Measurements from ENCODE around the gene GSTT4. TPM values are rescaled to one million over a fixed set of nuclear protein-coding genes. Genes with fewer than 3 reads are reported as not detected.

Gene GSTT4
- total and polyA plus RNA-seq, 9 of the 15 experiments (the other 6 are each of a cell fraction or from before 2014, with no cell fraction given), result not detected

DNA sequence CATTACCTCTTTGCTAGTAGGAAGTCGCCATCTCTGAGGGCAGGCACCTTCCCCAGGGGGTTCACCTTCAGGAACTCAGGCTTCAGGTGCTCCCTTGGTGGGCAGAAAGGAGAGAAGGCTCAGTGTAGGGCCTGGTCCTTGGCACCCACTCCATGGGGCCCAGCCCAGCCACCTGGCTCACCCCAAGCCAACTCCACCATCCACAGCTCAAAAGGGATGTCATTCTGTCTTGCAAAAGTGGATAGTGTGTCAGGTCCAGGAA lies 2.7 kb upstream of the GSTT4 start:
- Histone ChIP-seq H3K9ac (ENCODE audit: insufficient read depth in 1 of 2, low read depth in 2 of 2, low read length in 2 of 2) (no peak overlapping the region), H3K4me1 (replicated peaks in 1 of 2; ENCODE audit: control insufficient read depth in 2 of 2, insufficient read depth in 2 of 2, low read length in 2 of 2) (peaks cover 18 to 21% of the 10 kb centered on the region in 2 experiments; a peak in 4 of 5 replicates), H3K36me3 (ENCODE audit: control insufficient read depth, insufficient read depth, low read length) (no peaks in the 10 kb centered on the region), H3K27ac (ENCODE audit: extremely low read depth, low read depth, low read length) (no peak overlapping the region), H4K20me1 (replicated peaks; ENCODE audit: control insufficient read depth, insufficient read depth, low read length) (no peaks in the 10 kb centered on the region), H3K27me3 (ENCODE audit: control insufficient read depth in 2 of 2, insufficient read depth in 2 of 2, low read length in 2 of 2) (no peaks in the 10 kb centered on the region), H3K9me3 (replicated peaks; ENCODE audit: control insufficient read depth, insufficient read depth, low read depth, low read length) (peaks cover 3% of the 10 kb centered on the region; the same call in 1 of the 2 replicates), H3K4me3 (no peak overlapping the region), H3K9me1 (ENCODE audit: control insufficient read depth, insufficient read depth, low read length) (no peaks in the 10 kb centered on the region), H3K4me2 (ENCODE audit: insufficient read depth, low read length) (no peak overlapping the region), H3K79me2 (ENCODE audit: control insufficient read depth, insufficient read depth, low read length) (peaks cover 18% of the 10 kb centered on the region), H2AFZ (ENCODE audit: low read depth, low read length) (no peak overlapping the region)
- TF ChIP-seq ZNF311 (CRISPR knock-in tag; IDR thresholded peaks at IDR 0.05), result no peak
- TF ChIP-seq SP1 (CRISPR knock-in tag; IDR thresholded peaks at IDR 0.05), result no peak
- TF ChIP-seq CAMTA2 (CRISPR knock-in tag; conservative IDR thresholded peaks at IDR 0.05), result no peak
- no peak for TF ChIP-seq SREBF2 (CRISPR knock-in tag; IDR thresholded peaks at IDR 0.05)
- CTCF ChIA-PET (ENCODE audit: low intra/inter-chr PET ratio), result no interaction called here
- in situ Hi-C loops (cut with MboI), result loop anchor here (5.0 kb wide), 1 partner anchor 71 kb away; no protein-coding TSS in a partner anchor
- POLR2A ChIA-PET, result no interaction called here
- DNase-seq (ENCODE audit: extremely low read depth in 1 of 4, low spot score in 3 of 4) (no peak), FAIRE-seq (no peak), ATAC-seq (no peak)
- intact Hi-C loops (cut with micrococcal nuclease), result no loop called here
- 67% methylated on average over 1 of the region's 1 CpG for WGBS (ENCODE audit: insufficient coverage, low coverage, missing lambda C conversion rate)
- no TSS peak for BruUV-seq (replicated peaks)

DNA sequence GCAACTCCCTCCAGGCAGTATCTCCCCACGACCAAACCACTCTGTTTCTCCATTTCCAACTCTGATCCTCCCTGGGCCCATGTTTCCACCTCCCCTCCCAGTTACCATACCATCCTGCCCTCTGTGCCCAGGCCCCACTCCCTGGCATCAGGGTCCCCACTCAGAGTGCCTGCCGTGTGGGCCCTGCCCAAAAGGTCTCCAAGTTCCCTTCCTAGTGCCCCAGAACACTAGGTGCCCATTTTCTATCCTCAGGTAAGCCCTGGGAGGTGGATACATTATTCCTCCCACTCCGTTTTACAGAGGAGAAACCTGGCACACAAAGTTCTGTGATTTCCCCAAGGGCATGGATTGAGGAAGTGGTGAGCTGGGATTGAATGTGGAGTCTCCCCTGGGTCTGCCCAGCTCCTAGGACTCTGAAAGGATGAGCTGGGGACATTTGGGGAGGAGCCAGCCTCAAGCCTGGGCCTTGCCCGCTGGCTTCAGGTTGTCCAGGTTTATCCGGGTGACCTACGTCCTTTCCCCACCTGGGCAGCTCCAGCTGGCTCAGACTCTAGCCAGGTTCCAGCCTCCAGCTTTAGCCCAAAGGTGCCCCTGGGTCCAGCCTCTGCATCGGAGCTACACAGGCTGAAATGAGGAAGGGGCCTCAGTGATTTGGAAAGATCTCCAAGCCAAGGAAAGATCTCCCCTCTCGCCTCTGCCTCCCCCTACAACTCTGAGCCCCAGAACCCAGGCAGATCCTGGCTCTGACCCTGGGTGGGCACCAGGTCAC lies 2.2 kb upstream of the GSTT4 start:
- in situ Hi-C loops (cut with MboI), result loop anchor here (5.0 kb wide), 1 partner anchor 70 kb away; no protein-coding TSS in a partner anchor
- Histone ChIP-seq H3K27ac (ENCODE audit: extremely low read depth, low read depth, low read length) (no peak overlapping the region), H3K4me3 (no peak overlapping the region), H3K4me1 (replicated peaks in 1 of 2; ENCODE audit: control insufficient read depth in 2 of 2, insufficient read depth in 2 of 2, low read length in 2 of 2) (peaks cover 18 to 21% of the 10 kb centered on the region in 2 experiments; a peak in 4 of 5 replicates), H3K36me3 (ENCODE audit: control insufficient read depth, insufficient read depth, low read length) (no peaks in the 10 kb centered on the region), H3K4me2 (ENCODE audit: insufficient read depth, low read length) (no peak overlapping the region), H3K27me3 (ENCODE audit: control insufficient read depth in 2 of 2, insufficient read depth in 2 of 2, low read length in 2 of 2) (no peaks in the 10 kb centered on the region), H4K20me1 (replicated peaks; ENCODE audit: control insufficient read depth, insufficient read depth, low read length) (no peaks in the 10 kb centered on the region), H3K9me3 (replicated peaks; ENCODE audit: control insufficient read depth, insufficient read depth, low read depth, low read length) (peaks cover 3% of the 10 kb centered on the region; the same call in 1 of the 2 replicates), H2AFZ (ENCODE audit: low read depth, low read length) (no peak overlapping the region), H3K9me1 (ENCODE audit: control insufficient read depth, insufficient read depth, low read length) (no peaks in the 10 kb centered on the region), H3K79me2 (ENCODE audit: control insufficient read depth, insufficient read depth, low read length) (peaks cover 13% of the 10 kb centered on the region), H3K9ac (ENCODE audit: insufficient read depth in 1 of 2, low read depth in 2 of 2, low read length in 2 of 2) (no peak overlapping the region)
- ATAC-seq (no peak), DNase-seq (ENCODE audit: extremely low read depth in 1 of 4, low spot score in 3 of 4) (no peak), FAIRE-seq (no peak)
- WGBS (ENCODE audit: insufficient coverage, low coverage, missing lambda C conversion rate), result 34% methylated on average over 8 of the region's 8 CpGs
- no peak for TF ChIP-seq SETDB1 (IDR thresholded peaks at IDR 0.05; ENCODE audit: low read length)
- TF ChIP-seq KLF13 (tag; IDR thresholded peaks at IDR 0.05; ENCODE audit: borderline replicate concordance, low read depth), result no peak
- peak; percentile 46; the same call in 1 of the 2 replicates for TF ChIP-seq SPI1 (IDR thresholded peaks at IDR 0.05; ENCODE audit: borderline replicate concordance, low read depth, low read length)
- no peak for TF ChIP-seq DIDO1 (tag; IDR thresholded peaks at IDR 0.05; ENCODE audit: low read depth)
- TF ChIP-seq SIN3A (IDR thresholded peaks at IDR 0.05; ENCODE audit: borderline replicate concordance in 2 of 2, control insufficient read depth in 1 of 2, low read depth in 2 of 2, low read length in 2 of 2), result no peak
- no peak for TF ChIP-seq HDAC8 (tag; IDR thresholded peaks at IDR 0.05)
- intact Hi-C loops (cut with micrococcal nuclease), result no loop called here
- no TSS peak for BruUV-seq (replicated peaks)
- ChIA-PET POLR2A (interaction anchor here (1.1 kb wide), 1 partner anchor 9 kb away, joined by 3 read pairs; no protein-coding TSS in a partner anchor), CTCF (ENCODE audit: low intra/inter-chr PET ratio) (no interaction called here)

All from K562 (cell line).